GM18505 (cell line): ENCODE data around the gene RNF182.
"Not testable (repeated sequence)": the region's sequence is repeated elsewhere in the genome, so short reads cannot be mapped to it uniquely, and the experiment has no call there.

Experiments
- ATAC-seq: cut with Tn5 transposase; IDR thresholded peaks from one replicate; pipeline ENCODE4 v1.9.1; 2021; ENCODE audit not compliant: unreplicated experiment
- POLR2A ChIP-seq: IDR thresholded peaks from 4 replicates; pipeline ENCODE4 v1.6.1; 2011; ENCODE audit warnings: borderline replicate concordance; ENCODE audit not compliant: insufficient read depth, insufficient read length; ENCODE audit errors: extremely low read depth

The RNF182 gene

GRCh38 chr6:13924949-13925881 lies at the start of gene RNF182:
Gene RNF182, plus strand, starts transcription at chr6:13924952. Its CDS starts 52,168 bp downstream, at chr6:13977120.
- no peak for TF ChIP-seq POLR2A
- no peak for ATAC-seq

- no peak for ATAC-seq
Observed at GRCh38 chr6:13877051-13877450, 47.7 kb upstream of the RNF182 start.

GRCh38 chr6:13880061-13880663 lies 44.6 kb upstream of the RNF182 start:
- ATAC-seq: not testable (repeated sequence)

More at GRCh38 chr6:13877051-13877450, 47.7 kb upstream of the RNF182 start:
- no peak for TF ChIP-seq POLR2A

GRCh38 chr6:13881621-13882165 lies 43.1 kb upstream of the RNF182 start:
- no peak for ATAC-seq
- no peak for TF ChIP-seq POLR2A

GRCh38 chr6:13883966-13884365 lies 40.8 kb upstream of the RNF182 start:
- no peak for ATAC-seq
- TF ChIP-seq POLR2A: no peak

GRCh38 chr6:13884397-13884796 lies 40.4 kb upstream of the RNF182 start:
- no peak for ATAC-seq
- TF ChIP-seq POLR2A: no peak

- ATAC-seq: no peak
- TF ChIP-seq POLR2A: no peak
Observed at GRCh38 chr6:13885601-13886000, 39.2 kb upstream of the RNF182 start.

GRCh38 chr6:13886949-13887348 lies 37.8 kb upstream of the RNF182 start:
- TF ChIP-seq POLR2A: no peak
- no peak for ATAC-seq

GRCh38 chr6:13892017-13892645 lies 32.6 kb upstream of the RNF182 start:
- TF ChIP-seq POLR2A: no peak
- ATAC-seq: no peak

- no peak for TF ChIP-seq POLR2A
- no peak for ATAC-seq
Observed at GRCh38 chr6:13902922-13903321, 21.8 kb upstream of the RNF182 start.

- no peak for ATAC-seq
- no peak for TF ChIP-seq POLR2A
Observed at GRCh38 chr6:13903364-13903763, 21.4 kb upstream of the RNF182 start.

GRCh38 chr6:13907001-13907350 lies 17.8 kb upstream of the RNF182 start:
- no peak for ATAC-seq
- TF ChIP-seq POLR2A: no peak

- no peak for TF ChIP-seq POLR2A
- ATAC-seq: no peak
Observed at GRCh38 chr6:13907614-13908215, 17.0 kb upstream of the RNF182 start.
